ENCODE measurements around the gene HOXB13.
"Not testable (repeated sequence)": the region's sequence is repeated elsewhere in the genome, so short reads cannot be mapped to it uniquely, and the experiment has no call there.

The HOXB13 gene

DNA sequence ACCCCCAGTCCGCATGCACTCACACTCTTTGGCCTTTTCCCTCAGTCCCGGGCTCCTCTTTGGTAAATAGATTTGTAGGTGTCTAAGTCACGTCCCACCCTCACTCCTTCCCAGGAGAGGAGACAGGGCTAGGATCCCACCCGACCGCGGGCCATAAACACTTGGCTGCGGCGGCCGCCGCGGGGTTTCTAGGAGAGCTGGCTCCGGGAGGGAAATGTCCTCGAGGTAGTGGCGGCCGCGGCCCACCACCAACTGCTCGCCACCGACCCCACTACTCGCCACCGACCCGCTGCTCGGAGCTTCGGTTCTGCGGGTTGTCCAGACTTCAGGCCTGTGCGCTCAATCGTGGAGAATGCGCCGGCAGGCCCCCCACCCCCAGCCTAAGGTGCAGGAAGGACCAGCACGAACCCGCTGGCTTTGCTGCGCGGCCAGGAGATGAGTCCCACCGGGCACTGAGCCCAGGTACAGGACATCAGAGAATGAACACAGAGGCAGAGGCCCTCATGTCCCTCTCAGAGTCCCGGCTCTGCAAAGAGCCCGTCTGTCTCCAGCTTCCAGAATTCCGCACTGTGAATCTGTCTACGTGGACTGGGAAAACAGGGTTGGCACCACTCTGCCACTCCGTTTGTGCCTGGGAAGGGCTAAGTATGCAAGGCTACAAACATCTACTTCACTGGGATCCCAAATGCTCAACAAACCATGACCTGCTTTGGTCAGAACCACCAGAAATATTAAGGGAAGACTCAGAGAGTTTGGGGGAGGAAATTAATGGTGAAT lies 3.1 kb downstream of the HOXB13 start:
- DNase-seq, result no peak

DNA sequence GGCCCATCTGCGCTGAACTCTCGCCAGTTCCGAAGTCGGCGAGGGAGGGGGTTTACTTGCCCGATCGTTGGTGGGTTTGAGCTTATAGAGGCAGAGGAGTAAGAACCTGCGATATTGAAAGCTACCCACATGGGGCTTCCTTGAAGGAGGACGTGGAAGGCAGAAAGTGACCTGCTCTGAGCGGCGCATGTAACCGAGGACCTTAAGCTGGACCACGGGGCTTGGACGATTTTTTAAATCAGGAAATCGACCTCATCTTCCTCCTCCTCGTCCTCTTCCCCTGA lies 3.6 kb downstream of the HOXB13 start:
- DNase-seq, result no peak

DNA sequence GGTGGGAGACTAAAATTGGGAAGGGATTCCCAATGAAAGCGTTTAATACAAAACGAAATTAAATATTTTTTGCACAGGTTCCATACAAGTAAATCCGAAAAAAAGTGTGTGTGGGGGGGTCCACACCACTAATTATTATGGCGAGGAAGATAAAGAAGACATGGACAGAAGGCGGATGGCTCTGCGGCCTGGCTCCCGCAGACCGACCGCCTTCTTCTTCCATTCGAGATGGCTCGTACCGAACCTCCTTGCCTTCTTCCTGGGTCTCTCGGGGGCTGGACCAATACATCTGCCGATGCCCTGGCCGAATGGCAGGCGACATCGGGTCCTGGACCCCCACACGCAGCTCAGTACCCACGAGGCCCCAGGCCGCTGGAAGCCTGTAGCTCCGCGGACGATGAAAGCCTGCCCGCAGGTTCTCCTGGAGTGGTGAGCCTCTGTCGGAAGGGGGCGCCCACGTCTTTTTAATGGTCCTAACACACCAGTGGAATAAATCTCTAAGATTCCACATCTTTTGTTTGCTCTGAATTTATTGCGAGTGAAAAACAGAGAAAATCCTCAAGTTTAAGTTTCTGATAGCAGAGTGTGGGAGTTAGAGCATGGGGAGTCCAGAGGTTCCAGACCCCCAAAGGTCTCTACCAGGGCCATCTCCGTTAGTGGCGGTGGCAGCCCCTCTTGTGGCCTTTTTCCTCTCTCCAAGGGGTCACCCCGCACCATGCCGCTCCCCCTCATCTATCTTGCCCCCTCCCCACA lies 4.1 kb downstream of the HOXB13 start:
- peak; percentile 19 for DNase-seq

DNA sequence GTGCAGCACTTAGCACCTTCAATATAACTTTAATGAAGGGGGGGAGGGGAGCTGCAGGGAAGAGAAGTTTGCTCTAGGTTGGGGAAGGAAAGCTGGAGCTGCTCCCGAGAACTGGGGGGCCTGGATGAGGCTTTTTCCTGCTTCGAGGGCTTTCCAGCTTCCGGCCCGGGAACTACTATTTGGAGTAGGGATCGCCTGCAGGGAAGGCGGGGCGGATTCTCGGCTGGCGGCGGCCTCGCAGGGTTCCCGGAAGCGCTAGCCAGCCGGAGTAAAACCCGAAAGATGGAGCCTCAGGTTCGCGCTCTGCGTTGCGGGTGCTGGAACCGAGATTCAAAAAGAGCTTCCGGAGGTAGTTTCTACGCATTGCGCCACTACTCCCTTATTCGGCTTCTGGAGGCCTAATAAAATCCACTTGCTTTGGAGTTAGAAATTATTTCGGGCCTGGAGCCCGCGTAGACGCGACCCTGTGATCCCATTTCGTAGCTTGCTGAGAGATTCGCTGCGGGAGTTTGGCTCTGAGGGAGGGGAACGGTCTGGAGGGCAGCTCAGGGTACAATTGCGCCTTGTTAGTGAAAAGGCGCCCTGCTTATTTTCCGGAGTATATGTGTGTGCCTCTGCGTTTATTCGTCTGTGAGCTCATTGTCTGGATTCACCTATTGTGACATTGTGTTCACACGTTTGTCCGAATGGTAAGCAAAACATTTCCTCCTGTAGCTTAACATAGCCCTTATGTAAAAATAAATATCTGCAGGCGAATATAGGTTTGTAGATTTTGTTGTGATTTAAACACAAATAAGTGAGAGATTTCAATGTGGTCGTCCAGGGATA lies 4.9 kb downstream of the HOXB13 start:
- DNase-seq, result no peak

DNA sequence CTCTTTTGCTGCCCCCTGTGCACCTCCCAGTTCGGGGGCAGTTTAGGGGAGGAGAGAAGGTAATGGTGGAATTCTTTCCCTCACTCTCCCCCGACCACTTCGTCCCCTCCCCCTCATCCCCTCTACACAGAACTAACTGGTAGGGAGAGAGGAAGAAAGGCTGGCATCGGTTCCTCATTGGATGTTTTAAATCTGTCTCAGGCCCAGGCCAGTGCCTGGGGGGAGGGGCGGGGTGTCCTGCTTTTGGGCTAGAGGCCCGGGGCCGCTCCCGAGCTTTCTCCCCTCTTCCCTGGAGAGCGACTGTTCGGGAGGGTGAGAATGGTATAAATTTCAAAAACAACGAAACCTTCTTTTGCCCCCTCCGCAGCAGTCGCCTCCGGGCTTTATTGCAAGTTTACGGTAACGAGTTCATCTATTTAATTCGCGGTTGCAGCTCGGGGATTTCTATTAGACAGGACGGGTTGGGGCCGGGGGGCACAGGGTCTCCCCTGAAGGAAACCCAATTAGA lies 5.6 kb downstream of the HOXB13 start, which contains the start of gene PRAC2:
Gene PRAC2 (plus strand): TSS at position 271 of the 508 bp plus-strand sequence. CDS start 1,226 bp downstream, outside the sequence.
- no peak for DNase-seq

DNA sequence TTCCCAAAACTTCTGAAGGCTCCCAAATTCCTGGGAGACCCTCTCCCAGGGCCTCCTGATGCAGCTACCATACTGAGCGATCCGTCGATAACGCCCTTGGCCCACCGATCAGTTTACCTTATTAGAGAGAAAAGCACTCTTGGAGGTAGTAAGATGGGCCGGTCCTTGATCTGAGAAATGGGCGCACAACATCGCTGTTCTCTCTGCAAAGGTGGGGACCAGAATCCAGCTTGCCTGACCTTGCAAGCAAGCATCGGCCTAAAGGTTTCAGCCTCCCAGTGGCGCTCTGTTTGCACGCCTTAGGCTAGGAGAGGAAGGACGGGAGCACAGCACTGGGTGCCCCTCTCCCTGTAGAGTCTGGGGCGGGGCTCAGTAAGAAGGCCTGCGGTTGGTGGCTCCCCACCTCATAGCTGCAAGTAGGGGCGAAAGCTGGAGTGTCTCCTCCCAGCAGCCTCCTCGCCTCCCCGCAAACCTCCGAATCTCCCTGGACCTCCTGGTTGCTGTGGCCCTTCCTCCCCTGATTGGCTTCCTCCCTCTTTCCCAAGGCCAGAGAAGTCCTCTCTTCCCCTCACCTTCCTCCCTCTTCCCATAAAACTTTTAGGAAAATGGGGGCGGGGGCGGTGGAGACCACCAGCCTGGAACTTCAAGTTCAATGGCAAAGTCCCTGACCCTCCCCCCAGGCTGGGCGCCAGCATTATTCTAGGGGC lies 6.2 kb downstream of the HOXB13 start, which contains the start of gene PRAC1:
Gene PRAC1 (minus strand): TSS at position 318 of the 707 bp plus-strand sequence. CDS start 126 bp downstream, at position 192.
- DNase-seq, result no peak

DNA sequence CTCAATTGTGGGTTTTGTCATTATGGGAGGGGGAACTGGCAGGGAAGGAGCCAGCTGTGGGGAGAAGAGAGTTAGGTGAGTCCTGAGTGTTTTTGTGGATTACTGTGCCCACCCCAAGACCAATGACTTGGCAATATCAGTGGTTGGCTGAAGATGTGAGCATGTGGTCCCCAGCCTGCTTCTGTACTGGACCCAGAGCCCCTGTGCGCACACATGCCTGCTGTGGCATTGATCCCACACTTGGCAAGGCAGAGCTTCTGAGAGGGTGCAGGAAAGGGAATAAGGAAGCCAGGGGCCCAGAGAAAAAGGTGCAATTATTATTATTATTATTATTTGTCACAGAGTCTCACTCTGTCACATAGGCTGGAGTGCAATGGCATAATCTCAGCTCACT lies 7.5 kb downstream of the HOXB13 start:
- no peak for DNase-seq

DNA sequence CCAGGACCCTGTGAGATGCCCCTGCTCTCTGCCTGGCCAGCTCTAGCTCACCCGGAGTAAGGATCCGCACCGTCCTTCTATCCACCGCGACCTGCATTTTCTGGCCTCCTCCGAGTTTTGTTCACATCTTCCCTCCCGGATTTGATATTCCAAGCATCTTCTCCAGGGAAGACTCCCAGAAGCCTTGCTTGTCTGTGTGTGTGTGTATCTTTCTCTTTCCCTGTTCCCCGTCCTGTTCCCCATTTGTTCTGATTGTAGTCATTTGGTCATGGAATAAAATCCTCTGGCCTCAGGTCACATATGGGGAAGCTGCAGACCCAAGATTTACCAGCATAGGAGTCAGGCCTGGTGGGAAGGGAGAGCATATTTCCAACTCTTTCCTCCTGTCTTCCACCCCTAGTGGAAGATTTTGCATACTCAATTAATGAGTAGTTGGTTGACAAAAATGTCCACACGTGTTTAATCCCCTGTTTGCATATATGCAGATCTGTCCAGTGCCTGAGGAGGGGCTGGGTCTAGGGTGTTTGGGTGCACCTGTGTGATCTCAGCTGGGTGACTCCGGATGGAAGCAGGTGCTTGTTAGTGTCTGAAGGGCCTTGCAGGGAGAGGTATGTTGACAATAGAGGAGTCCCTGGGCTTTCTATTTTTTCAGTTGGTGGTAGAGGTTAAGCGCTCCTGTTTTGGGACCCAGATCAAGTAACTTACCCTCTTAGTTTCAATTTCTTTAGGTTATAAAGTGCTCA lies 8.1 kb downstream of the HOXB13 start:
- no peak for DNase-seq

DNA sequence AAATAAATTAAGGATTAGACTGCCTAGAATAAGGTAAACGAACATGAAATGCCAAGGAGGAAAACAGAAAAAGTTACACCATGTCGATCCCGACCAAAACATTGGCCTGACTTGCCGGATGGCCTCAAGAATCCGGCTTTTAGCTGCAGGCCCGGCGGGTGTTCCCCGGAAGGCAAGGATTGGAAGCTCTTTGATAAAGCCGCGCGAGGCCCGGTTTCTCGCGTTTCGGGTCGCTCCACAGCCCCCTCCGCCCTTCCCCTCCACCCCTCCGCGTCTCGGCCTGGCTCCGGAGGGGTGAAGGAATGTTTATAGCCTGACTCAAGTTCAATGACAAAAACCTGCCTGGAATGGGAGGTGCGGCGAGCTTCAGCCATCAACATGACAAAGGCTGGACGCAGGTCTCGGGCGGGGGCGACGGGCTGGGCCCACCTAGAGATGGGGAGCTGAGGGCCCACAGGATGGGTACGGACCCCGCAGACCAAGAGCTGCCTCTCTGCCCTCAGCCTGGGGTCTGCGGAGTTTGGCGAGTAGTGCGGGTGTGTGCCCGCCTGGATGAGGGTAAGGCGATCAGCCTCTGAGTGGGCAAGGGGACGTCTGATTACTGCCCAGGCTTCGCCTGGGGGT lies 8.8 kb downstream of the HOXB13 start:
- DNase-seq, result no peak

DNA sequence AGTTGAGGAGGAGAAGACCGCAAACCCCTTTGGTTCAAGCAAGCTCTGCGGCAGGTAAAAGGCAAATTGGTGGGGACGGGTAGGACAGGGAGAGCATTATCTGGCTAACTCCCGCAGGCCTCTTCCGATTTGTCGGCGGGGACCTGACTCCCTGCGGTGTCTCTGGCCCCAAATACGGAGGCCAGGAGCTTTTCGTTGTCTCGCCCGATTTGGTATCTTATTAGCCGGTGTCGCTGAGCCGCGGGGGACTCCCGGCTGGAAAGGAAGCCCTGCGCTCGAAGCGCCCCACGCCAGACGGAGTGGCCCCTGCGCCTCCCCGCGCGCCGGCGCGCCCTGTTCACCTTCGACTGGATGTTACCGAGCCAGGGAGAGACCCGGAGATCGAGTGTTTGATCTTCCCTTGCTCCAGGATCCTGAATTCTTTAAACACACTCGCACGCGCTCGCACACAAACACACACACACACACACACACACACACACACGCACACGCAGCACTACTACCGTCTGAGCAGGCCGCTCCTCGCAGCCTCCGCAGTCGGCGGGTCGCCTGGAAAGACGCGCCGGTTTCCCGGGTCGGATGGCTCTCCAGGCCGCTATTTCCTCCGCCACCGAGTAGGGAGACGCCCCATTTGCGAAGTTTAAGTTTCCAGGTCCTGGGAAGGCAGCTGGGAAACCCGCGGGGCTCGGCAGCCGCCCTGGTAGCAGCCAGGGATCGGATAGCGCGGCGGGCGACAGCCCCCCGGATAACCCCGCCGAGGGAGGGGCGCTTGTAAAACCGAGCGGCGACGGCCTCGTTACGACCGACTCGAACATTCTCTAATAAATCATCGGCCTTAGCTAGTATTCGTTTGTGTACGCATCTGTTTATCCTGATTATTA lies 9.5 kb downstream of the HOXB13 start:
- no peak for DNase-seq

DNA sequence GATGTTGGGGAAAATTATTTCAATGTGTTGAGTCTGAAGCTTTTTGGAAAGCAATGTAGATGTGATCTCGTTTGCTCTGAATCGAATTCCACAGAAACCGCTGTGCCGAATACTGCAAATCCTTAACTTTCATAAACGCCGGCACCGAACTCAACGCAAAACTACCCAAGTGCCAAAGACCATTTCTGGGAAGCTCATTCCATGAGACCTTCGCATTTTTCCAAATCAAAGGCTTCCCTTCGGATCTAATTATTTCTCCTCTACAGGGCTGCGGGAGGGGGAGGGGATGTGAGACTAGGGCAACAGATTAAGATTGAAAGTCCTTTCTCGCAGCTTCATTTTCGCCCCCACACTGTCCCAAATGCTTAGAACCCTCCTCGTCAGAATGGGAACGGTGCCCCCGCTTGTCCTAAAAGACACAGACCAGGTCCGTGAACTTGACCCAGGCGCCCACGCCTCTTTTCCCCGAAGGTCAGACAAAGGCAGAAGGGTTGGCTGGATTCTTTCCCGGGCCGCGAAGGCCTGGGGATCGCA lies 10.3 kb downstream of the HOXB13 start:
- DNase-seq, result no peak

DNA sequence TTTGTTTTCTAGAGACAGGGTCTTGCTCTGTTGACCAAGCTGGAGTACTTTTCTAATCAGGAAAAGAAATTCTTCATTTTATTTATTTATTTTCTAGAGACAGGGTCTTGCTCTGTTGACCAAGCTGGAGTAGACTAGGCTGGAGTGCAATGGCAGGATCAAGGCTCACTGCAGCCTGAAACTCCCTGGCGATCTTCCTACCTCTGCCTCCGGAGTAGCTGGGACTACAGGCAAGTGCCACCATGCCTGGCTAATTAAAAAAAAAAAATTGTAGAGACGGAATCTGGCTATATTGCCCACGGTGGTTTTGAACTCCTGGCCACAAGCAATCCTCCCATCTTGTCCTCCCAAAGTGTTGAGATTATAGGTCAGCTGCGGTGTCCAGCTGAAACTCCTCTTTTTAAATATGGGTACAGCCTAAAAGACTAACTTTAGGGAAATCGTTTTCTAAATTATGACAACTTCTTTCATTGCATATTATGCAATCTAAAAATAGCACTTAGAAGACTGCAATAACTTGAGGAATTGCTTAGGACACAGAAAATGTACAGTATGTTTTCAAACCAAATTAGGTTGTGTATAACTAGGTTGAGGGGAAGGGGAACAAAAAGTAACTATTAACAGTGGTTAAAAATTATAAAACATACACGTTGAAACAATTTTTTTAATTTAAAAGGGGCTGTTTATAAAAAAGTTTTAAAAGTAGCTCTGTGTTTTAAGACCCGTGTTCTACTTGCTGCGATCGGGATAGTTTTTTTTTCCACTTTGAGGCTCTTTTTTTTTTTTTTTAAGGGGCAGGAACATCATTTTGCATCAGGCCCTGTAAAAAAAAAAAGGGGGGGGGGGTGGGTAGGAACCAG lies 11.0 kb downstream of the HOXB13 start:
- DNase-seq, result no peak

DNA sequence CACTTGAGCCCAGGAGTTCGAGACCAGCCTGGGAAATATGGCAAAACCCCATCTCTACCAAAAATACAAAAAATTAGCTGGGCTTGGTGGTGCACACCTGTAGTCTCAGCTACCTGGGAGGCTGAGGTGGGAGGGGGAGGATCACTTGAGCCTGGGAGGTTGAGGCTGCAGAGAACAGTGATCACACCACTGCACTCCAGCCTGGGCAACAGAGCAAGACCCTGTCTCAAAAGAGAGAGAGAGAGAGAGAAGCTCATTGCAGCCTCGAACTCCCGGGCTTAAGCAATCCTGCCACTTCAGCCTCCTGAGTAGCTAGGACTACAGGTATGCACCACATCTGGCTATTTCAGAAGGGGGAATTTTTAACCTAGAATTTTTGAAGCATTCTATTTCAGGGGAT lies 12.0 kb downstream of the HOXB13 start:
- not testable (repeated sequence) for DNase-seq

DNA sequence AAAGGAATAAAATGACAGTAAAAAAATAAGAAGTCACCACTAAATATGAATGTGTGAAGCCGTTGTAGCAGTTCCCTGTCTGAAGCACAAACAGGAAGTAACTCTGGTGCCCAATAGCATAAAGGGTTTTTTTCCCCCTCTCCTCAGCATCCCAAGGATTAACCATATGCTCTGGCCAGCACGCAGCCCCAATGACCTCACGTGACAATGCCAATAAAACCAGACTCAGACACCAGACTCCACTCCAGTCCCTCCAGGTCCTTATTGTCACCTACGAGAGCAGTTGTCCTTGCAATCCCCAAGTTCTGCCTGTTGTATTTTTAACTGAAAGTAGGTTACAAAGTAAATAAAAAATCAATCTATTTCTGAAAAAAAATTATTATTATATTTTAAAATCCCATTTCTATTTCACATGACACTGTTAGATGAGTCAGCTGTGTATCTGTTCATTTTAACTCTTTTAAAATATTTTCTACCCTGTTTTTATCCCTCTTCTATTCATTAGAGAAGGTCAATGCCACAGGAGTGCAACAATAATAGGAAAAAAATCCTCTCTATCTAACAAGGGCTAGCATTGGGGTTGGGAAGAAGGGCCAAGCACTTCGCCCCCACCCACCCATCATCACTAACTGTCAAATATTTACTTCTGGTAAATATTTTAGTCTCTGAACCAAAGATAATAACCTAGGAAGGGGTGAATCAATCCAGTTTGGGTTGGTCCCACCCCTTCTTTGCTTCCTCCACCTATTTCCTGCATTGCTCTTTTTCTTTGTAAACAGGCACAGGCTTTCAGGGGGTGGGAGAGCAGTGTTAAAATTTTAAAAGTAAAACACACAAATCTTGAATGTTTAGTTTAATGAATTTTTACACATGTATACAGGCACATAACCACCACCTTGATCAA lies 12.8 kb downstream of the HOXB13 start:
- no peak for DNase-seq

DNA sequence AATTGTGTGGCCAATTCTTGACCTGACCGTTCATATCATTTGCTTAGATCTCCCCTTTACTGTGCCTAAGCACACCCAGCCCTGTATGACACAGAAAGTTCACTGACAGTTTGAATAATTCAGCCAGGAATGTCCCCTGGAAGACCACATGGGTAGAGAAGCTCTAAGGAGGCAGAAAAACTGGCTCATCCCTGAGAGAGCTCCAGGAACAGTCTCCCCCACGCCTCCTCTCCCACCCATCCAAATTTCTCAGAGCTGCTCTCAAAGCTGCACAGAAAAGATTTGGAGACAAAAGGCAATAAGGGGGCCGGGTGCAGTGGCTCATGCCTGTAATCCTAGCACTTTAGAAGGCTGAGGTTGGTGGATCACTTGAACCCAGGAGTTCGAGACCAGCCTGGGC lies 17.4 kb downstream of the HOXB13 start:
- no peak for DNase-seq

DNA sequence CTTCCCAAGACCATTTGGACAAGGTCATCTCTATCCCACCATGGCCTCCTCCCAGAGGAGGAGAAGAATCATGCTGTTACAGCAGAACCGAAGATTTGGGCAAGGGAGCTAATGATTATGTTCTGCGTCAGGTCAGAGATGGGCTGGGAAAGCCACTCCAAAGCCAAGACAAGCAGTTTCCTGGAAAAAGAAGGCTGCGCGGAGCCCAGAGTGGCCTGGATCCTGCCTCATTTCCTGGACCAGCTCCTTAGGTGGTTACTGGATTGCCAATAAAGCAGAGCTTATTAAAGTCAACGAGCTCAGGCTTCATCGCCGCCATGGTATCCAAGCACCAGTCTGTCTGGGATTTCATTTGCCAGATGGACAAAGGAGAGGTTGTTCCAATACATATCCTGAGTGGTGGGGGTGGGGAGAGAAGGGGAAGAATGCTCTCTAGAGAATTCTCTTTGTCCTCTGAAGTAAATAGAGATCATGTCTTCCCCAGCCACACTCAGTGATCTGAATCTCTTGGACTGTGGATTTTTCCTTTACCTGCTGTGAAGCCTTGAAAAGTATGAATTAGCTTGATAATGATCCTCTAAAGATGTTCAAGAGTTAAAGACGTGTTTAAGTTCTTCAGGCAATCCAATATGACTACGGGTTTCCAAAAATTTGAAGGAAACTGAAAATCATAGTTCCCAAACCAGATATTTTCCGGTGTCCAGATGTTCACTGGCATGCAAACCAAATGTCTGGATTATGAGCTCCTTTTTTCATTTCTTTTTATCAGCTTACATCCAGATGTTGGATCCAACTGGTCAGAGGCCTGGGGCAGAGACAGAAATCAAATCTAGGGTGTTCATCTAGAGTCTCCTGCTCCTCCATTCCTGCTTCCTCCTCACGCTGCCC lies 23.9 kb downstream of the HOXB13 start:
- no peak for DNase-seq
